ENCODE measurements around the gene CPLANE1.
"Not testable (repeated sequence)": the region's sequence is repeated elsewhere in the genome, so short reads cannot be mapped to it uniquely, and the experiment has no call there.

CPLANE1 gene

DNA sequence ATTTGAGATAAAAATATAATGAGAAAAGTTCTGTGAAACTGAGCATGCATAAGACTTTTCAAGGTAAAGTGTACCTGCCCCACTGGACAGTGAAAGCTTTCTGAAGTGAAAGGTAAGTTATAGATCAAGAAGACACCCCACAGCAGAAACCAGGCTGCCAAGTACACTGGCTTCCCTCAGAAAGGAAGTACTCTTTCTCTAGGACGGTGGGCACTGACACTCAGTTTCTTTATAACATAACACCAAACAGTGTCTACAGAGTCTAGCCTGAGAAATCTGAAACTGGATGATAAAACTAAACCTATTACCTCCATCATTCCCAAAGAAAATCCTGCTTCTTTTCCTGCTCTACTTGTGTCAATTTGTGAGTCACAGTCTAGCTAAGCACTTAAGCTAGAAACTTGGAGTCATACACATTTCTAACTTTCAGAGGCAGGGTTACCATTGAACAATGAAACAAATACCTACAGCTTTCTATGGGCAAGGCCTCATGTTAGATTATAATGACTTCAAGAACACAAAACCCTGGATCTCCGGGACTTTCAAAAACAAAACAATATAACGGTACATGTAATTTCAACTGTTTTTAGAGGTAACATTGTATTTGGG is 136.7 kb downstream of the CPLANE1 start:
- no peak for DNase-seq

DNA sequence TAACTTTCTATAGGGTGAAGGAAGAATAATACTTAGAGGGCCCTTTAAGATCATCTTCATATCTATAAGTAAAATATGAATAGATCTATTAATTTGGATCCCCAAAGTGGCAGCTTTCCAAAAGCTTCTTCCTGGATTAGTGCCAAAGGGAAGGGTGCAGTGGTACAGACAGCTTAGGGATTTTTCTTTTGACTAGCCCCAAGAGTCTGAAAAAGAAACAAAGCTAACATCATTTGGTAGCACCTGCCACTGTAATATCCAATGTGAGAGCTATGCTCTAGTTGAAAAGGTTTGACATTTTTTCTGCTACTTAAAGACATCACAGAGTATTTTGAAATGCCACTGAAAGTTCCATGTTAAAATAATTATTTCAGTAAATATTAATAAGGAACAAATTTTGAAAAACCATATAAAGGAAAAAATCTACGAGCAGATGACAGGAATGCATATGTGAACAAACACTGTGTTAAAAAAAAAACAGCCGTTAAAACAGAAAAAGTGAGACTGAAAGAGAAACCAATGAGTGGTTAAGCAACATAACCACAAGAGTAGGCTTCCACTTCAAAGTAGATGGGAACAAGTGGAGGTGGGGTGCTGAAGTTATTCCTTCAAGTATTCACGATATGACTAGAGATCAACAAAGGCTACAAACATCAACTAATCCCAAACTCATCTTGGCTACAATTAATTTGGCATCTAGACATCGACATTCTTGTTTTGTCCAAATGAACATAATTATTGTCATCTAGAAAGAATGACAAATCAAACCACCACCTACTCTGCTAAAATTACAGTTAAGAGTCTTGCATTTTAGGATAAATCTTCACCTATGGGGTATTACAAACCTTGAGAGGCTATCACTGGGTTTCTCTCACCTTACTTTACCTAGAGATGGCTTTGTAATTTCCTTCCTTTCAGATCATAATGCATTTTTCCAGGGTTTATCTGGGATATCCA is 137.5 kb downstream of the CPLANE1 start:
- DNase-seq: no peak

DNA sequence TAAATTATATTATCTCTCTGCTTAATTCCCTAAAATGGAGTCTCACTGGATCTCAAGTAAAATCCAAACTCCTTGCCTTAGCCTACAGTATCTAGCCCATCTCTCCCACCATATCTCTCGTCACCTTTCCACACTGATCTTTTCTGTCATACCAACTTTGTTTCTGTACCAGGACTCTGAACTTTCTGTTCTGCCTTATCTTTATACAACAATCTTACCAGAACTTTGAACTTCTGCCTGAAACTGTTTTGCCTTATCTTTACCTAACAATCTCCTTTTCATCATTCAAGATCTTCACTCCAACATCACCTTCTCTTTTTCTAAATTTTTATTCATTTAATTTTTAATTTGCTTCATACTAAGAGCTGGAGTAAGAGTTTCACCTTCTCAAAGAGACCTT is 139.0 kb downstream of the CPLANE1 start:
- DNase-seq: no peak

DNA sequence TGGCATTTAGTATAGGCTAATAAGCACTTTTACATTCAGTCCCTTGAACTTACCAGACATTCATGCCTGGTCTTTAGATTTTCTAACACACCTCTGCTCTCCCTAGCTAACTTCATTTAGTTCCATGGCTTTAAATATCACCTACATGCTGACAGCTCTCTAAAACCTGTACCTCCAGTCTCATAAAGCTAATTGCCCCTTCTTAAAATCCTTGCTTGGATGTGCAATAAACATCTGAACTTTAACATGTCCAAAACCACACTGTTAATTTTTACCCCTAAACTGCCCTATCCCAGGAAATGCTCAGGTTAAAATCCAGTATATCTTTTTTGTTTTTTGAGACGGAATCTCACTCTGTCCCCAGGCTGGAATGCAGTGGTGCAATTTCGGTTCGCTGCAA is 139.8 kb downstream of the CPLANE1 start:
- DNase-seq: no peak

- no peak for DNase-seq
Measured at GRCh38 chr5:37103302-37103701, 145.9 kb downstream of the CPLANE1 start.

GRCh38 chr5:37099267-37099666 is 149.9 kb downstream of the CPLANE1 start:
- not testable (repeated sequence) for DNase-seq

DNA sequence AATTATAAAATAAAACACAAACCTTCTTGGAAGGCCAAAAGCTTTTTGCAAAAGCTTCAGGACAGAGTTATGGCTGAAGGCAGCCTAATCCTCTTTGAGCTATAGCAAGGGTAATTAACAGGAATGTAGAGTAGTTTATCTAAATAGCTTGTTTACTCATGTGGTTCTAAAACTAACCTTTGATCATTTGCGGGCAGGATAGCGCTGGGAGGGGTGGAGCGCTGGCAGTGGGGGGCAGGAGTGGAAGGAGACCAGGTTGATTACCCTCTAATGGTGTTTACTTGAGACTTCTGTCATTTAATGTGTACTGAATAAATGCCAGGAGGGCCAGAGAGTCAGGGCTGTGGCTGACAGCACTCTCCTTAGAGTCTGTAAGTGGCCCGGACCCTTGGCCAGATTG is 155.4 kb downstream of the CPLANE1 start:
- not testable (repeated sequence) for DNase-seq

DNA sequence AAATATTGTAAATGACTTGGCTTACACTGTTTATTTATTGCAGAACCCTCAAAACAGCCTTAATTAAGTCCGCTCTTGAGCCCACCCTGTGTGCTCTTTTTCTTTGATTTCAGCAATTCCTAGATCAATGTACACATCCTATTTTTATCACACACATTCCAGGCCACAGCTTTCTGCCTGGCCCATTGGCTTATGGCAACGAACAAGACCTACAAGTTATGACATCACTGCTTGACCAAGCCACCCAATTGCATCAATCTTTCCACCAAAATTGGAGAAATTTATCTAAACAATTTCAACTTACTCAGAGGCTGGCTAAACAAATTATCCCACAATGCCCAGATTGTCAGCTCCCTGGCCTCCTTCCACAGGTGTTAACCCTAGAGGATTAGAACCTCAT is 158.4 kb downstream of the CPLANE1 start:
- DNase-seq: peak; percentile 10

DNA sequence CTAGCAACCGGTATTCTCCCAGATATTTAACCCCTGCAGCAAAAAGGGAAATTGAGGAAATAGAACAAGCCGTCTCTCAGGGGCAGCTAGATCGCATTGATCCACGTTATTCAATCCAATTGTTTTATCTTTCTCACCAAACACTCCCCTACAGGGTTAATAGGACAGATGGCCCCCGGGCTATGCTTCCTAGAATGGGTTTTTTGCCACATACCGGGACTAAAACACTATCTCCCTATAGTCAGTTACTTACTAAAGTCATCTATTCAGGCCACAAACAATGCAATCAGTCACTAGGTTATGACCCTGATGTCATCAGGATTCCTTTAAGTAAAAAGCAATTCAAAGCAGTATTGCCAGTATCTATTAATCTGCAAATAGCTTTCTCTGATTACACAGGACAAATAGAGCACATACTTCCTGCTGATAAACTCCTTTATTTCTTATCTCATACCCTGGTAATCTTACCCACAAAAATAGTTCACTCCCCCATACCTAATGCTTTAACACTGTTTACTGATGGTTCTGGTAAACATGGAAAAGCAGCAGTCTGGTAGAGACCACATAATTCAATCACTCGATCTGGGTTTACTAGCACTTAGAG is 159.0 kb downstream of the CPLANE1 start:
- no peak for DNase-seq

DNA sequence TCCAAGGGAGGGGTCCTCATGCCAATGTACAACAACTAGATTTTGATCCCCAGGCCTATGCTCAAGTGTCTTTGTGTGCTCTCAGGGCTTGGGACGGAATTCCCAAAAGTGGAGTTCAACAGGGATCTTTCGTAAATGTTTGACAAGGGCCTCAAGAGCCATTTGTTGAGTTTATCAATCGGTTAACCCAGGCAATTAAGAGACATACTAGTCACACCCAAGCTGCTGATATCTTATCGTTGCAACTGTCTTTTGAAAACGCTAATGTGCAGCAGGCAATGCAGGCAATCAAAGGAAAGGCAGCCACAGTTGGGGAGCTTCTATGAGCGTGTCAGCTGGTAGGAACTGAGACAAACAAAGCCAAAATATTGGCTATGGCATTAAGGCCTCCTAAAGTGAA is 161.2 kb downstream of the CPLANE1 start:
- DNase-seq: no peak

- no peak for DNase-seq
Measured at GRCh38 chr5:37086466-37087173, 162.6 kb downstream of the CPLANE1 start.

DNA sequence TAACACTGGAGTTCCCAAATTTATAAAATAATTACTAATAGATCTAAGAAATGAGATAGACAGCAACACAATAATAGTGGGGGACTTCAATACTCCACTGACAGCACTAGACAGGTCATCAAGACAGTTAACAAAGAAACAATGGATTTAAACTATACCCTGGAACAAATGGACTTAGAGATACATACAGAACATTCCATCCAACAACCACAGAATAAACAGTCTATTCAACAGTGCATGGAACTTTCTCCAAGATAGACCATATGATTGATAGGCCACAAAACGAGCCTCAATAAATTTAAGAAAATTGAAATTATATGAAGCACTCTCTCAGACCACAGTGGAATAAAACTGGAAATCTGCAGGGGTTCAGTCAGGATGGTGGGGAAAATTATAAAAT is 163.2 kb downstream of the CPLANE1 start:
- DNase-seq: not testable (repeated sequence)

DNA sequence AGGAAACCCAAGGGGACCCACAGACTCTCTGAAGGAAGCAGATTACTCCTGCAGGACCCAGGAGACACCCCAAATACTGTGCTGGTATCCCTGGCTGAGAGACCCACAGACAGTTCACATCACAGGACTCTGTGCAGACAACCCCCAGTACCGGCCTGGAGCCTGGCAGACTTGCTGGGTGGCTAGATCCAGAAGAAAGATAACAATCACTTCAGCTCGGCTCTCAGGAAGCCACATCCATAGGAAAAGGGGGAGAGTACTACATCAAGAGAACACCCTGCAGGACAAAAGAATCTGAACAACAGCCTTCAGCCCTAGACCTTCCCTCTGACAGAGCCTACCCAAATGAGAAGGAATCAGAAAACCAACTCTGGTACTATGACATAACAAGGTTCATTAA is 166.2 kb downstream of the CPLANE1 start:
- not testable (repeated sequence) for DNase-seq

DNA sequence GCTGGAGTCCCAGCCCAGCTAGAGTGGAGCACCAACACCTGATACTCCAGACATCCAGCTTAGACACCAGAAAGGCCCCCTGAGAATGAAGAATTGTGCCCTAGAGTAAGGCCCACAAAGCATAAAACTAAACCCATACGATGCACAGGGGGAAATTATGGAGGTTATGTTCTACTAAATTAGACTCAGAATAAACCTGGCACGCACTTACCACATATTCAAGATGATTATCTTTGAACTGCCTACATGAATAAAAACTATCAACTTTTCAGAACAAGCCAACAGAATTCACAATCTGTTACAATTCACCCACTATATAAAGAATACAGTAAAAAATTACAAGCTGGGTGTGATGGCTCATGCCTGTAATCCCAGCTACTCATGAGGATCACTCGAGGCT is 168.5 kb downstream of the CPLANE1 start:
- DNase-seq: no peak

- no peak for DNase-seq
Measured at GRCh38 chr5:37077146-37077545, 172.0 kb downstream of the CPLANE1 start.

GRCh38 chr5:37075399-37075950 is 173.7 kb downstream of the CPLANE1 start:
- no peak for DNase-seq

GRCh38 chr5:37071901-37072581 is 177.1 kb downstream of the CPLANE1 start:
- peak; percentile 78 for DNase-seq

GRCh38 chr5:37071487-37071886 is 177.7 kb downstream of the CPLANE1 start:
- DNase-seq: no peak

GRCh38 chr5:37064442-37064841 is 184.7 kb downstream of the CPLANE1 start:
- DNase-seq: no peak

- DNase-seq: no peak
Measured at GRCh38 chr5:37063739-37064138, 185.4 kb downstream of the CPLANE1 start.

DNA sequence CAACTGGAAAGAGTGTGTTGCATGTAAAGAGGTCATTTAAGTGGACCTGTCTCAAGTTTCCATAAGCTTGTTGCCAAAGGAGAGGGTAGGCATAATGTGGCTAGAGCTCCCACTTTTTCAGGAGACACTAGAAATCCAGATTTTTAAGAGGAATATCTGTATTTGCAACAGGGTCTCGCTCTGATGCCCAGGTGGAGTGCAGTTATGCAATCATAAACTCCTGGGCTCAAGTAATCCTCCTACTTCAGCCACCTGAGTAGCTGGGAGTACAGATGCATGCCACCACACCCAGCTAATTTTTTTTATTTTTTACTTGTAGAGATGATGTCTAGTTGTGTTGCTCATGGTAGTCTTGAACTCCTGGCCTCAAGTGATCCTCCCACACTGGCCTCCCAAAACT is 189.1 kb downstream of the CPLANE1 start:
- DNase-seq: no peak

DNA sequence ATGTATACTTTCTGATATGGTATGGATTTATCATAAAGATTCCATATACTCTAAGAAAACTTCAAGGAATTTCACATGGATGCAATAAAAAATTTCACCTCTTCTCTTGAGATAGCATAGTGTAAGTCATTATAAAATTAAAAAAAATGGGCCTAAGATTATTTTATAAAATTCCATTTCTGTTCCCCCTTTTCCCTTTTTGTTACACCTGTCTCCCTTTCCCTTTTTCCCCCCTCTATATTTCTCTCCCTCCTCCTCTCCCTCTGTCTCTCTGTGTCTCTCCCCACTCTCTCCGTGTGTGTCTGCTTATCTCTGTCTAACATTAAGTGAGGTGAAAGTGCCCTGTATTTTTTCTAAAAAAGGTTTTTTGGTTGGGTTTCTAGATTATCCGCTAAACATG is 192.4 kb downstream of the CPLANE1 start:
- DNase-seq: no peak
